ENCODE data around the gene HTR2B.

- TF ChIP-seq POLR2A (IDR thresholded peaks at IDR 0.05; ENCODE audit: low read length) (no peak), GATA1 (IDR thresholded peaks at IDR 0.05; ENCODE audit: low read depth, low read length) (no peak)
Observed at GRCh38 chr2:231168460-231169139, 43.8 kb upstream of the HTR2B start.

Measured in erythroblast (primary cell).